Stimulated activated CD4-positive, alpha-beta T cell treated with anti-CD3 and anti-CD28 coated beads, Interleukin-15, amount 100 ng/mL, for 24 hours (primary cell): ENCODE measurements around the gene MYMK.

ENCODE experiments used
- DNase-seq: peaks from one replicate; pipeline ENCODE4 v3.0.0-alpha.2; 2020

MYMK gene

GRCh38 chr9:133557581-133557980 lies 32.8 kb upstream of the MYMK start:
- DNase-seq: no peak

DNA sequence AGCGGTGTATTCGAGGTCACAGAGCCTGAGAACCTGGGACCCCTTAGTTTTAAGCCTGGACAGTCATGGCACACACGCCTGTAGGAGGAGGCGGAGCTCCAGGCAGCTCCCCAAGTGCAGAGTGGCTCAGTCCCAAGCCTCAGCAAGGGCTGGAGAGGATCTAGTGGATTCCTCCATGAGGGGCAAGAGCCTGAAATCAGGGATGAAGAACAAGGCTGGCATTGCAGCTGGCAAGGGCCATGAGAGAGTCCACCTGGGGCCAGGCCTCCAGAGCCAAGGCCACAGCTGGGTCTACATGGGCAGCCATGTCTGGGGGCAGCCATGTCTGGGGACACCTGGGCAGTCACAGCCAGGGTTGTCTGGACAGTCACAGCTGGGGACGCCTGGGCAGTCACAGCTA lies 31.6 kb upstream of the MYMK start:
- no peak for DNase-seq

DNA sequence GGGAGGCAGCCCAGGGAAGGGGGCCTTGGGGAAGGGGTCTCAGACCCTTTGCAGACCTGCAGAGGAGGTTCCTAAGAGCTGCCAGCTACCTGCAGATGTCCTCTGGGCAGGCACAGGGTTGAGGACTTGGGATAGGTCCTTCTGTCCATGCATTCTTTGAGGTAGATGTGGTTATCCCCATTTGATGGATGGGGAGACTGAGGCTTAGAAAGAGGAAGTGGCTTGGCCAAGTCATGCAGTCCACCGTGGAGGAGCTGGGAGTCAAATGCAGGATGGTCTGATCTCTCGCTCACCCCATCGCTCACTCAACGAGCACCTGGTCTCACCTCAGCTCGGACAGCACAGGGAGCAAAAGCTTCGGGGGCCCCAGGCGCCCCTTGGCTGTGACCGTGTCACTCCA lies 30.0 kb upstream of the MYMK start:
- no peak for DNase-seq

- no peak for DNase-seq
These were observed 29.4 kb upstream of the MYMK start for GRCh38 chr9:133553973-133554713.

GRCh38 chr9:133553123-133553522 lies 28.4 kb upstream of the MYMK start:
- DNase-seq: no peak

GRCh38 chr9:133552236-133552635 lies 27.5 kb upstream of the MYMK start:
- no peak for DNase-seq

GRCh38 chr9:133551446-133551845 lies 26.7 kb upstream of the MYMK start:
- no peak for DNase-seq

DNA sequence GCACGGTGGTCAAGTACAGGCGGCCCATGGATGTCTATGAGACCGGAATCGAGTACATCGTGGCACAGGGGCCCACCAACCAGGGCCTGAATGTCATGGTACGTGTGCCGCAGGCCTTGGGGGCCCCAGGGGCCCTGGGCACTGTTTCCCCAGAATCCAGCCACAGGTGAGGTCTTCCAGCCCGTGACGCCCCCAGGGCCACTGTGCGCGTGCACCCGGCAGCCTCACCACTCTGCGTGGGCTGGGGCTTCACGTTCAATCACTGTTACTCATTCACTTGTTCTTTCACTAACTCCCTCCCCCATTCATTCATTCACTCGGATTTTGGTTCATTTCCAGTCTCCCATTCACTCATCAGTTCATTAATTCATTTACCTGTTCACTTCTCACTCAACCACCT lies 22.4 kb upstream of the MYMK start:
- no peak for DNase-seq

DNA sequence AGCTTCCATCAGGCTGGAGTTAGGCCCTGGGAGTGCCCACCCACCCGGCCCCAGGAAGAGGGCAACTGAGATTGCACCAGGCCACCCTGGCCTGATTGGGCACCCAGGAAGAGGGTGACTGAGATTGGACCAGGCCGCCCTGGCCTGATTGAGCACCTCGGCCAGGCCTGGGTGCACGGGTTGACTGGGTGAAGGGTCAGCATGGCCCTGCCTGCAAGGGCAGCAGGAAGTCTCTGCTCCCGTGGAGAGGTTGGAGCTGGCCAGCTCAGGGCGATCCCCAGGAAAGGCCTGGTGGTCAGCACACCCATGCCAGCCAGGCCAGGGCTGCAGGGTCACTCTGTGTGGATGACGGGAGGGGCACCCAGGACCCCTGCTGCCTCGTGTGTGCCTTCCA lies 21.5 kb upstream of the MYMK start:
- DNase-seq: no peak

- no peak for DNase-seq
These were observed 20.9 kb upstream of the MYMK start for GRCh38 chr9:133545494-133546286.

DNA sequence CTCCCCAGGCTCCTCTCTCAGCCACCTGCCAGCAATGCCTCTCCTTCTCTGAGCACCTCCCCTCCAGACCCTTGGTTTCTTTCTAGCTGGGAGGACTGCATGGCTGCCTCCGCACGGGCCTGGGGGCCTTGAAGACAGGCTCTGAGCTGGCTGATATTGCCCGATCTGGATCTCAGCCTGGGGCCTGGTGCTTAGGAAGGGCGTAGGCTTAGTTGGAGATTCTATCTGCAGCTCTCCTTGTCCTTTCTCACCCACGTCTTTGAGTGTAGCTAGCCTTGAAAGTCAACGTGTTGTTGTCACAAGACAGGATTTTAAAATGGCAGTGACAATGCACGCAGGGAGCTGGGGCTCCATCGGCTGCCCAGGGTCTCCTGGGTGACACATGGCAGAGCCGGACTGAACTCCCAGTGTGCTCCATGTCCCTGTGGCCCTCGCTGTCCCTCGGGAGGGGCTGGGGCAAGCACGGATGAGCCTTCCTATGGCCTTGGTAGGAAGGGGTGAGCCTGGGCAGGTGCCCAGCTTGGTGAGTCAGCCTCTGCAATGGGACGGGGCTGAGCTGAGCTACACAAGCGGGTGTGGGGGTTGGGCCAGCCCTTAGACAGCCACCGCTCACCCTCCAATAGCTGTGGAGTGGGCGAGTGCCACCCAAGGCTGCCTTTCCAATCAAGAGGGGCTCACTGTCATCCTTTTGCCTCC lies 19.2 kb upstream of the MYMK start:
- DNase-seq: no peak

DNA sequence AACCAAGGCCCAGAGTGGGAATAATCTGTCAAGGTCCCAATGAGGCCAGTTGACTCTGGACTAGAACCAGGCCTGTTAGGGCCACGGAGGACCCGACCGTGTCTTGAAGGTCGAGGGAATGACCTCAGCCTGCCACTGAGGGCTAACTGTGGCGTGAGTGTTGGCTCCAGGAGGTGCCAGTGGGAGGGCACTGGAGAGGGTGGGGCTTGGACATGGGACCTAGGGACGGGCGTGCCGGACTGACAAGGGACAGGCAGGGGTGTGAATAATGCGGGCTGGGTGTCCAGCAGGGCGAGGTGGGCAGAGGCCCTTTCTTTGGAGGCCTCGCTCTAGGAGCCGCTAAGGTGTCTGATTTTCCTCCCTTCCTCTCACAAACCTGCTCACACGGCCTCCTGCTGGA lies 17.2 kb upstream of the MYMK start:
- no peak for DNase-seq

DNA sequence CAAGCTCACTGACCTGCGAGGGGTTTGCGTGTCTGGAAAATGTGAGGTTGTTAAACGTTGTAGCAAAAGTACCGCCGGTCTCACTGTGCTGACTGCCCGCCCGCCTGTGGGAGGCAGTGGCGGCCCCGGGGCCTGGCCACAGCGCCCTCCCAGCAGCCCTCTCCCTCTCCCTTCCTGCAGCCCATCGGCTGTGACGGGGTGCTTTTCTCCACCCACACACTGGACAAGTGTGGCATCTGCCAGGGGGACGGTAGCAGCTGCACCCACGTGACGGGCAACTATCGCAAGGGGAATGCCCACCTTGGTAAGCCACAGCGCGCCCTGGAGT lies 15.9 kb upstream of the MYMK start:
- no peak for DNase-seq

DNA sequence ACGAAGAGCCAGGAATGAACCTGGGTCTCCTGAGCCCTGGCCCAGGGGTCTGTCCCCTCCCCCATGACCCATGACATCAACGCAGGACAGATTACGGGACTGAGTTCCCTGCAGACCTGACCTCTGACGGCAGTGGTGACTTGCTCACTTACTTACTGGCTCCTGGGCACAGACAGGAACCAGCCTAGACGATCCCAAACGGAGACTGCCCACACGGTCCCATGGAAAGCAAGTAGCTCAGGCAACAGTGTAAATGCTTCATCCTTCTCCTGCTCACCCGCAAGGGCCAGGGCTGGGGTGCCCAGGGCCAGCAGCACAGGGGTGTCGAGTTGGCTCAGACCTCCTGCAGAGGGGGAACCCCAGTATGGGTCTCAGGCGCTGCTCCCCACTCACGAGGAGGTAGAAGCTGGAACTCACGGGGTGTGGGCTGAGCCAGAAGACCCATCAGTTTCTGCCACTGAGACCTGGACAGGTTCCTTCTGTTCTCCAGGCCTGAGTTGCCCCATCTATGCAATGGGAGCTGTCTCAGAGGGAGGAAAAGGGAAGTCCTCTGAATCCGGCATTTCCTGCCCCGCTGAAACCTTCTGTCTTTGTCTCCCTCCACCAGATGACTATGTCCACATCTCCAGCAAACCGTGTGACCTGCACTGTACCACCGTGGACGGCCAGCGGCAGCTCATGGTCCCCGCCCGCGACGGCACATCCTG lies 15.4 kb upstream of the MYMK start:
- no peak for DNase-seq

DNA sequence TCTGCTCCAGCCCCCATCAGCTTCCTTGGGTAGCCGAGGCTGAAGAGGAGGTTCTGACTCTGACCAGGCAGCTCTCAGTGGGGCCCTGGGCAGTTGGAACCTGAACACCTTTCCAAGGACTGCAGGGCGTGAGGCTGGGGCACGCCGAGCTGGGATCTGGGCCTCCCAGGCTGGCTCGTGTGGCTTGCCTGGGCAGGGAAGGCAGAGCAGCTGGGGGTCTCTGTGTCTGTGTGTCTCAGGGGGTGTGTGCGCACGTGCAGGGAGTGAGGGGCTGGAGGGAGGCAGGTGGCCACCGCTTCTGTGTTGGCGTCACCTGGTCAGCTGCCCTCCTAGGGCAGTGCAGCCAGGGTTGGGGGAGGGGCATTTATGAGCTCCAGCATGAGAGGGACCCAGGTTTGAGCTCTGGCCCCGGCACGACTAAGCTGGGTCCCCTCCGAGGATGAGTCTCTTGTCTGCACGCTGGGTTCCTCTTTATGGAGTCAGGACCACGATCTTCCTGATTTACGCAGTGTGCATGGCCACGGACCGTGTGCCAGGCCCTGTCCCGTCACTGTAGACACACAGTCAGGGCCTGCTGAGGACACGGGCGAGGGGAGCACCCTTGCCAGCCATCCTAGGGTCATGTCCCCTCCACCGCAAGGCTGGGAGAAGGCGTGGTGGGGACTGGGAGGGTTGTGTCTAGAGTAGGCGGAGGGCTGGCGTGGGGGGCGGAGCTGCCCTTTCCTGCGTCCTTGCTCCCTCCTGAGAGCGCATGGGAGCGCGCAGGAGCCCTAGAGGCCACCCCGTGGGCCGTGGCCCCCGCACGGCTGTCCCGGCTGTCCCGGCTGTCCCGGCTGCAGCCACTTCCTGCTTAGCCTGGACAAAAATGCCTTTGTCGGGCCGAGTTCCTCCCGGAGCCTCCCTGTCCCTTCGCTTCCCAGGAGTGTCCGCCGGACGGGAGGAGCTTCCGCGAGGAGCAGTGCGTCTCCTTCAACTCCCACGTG lies 14.4 kb upstream of the MYMK start:
- no peak for DNase-seq

DNA sequence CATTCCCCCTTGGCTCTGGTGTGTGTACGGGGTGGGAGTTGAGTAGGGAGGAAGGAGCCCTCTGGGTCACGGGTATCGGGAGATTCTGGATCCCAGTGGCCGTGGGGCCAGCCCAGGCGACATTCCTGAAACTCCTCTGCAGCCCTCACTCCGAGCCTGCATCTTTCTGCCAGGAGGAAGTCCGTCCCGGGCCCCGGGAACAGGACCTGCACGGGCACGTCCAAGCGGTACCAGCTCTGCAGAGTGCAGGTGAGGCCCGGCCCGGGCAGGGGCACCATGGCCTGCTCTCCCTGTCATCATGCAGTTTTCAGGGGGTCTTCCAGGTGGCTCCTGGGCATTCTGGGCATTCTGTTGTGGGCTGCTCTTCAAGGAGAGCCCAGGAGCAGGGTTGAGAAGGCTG lies 13.4 kb upstream of the MYMK start:
- no peak for DNase-seq

- DNase-seq: no peak
These were observed 12.5 kb upstream of the MYMK start for GRCh38 chr9:133537257-133537656.

- no peak for DNase-seq
These were observed 11.8 kb upstream of the MYMK start for GRCh38 chr9:133536536-133536935.

DNA sequence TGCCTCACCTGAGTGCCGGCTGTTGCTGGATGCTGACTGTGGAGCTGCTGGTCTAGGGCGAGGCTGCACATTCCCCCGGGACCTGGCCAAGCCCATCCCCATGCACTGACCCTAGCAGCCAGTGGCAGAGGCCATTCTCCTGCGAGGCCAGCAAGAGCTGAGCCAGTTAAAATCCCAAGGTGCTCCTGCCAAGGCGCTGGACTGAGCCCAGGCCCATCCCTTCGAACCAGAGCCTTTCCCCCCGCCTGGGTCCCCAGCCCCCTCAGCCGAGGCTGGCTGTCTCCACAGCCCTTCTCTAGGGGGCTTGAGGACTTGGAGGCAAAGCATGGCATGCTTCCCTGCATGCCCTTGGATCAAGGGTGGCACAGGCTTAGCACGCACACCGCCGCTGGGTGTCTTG lies 11.3 kb upstream of the MYMK start:
- DNase-seq: no peak

DNA sequence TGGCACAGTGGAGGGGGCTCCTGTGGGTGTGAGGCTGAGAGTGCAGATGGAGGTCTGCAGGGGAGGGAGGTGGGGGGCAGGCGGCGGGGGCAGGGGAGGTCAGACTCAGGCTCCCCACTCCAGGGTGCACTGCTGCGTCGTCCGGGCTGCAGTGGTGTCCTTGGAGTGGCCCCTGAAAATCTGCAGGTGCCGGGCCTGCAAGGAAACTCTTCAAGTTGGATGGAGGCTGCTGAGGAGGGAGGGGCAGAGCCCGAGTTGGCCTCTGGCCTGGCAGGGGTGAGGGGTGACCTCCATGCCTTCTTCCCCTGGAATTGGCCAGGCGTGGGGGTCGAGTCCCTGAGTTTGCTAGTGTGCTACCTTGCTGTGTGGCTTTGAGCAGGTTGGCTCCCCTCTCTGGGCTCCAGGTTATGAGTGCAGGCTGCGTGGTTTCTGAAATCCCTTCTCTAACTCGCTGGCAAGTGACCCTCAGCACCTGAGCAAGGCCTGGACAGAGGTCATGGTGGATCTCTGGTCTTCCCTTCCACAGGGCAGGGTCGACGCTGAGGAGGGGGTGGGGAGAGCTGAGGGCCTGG lies 10.6 kb upstream of the MYMK start:
- DNase-seq: no peak

GRCh38 chr9:133534346-133535291 lies 9.9 kb upstream of the MYMK start, which contains the start of gene ADAMTSL2:
ADAMTSL2 (plus strand) TSS chr9:133534704; CDS start chr9:133536713, 2,009 bp downstream.
- peak; percentile 52 for DNase-seq
